K562 (cell line): ENCODE results near the gene STX1A. TPM values are rescaled to one million over a fixed set of nuclear protein-coding genes. Genes with fewer than 3 reads are reported as not detected.

Experiments
- ATAC-seq: fragments of 200-7000 bp; cut with Tn5 transposase; 3 replicates; pipeline ENCODE4 v1.9.1; 2020; ENCODE audit warnings: moderate library complexity
- BruUV-seq: library from RNA; stranded (reverse); fragments of 400-500 nt; replicated peaks from 2 replicates; lab custom pipeline; 2021; lab: Mats Ljungman, UMichigan
- CTCF ChIA-PET: fragments of 300-600 bp; formaldehyde crosslinking; extraction: SDS; loops from one replicate; lab custom pipeline; 2021; ENCODE audit warnings: low intra/inter-chr PET ratio; lab: Yijun Ruan, JAX
- POLR2A ChIA-PET: fragments of 300-600, 350-650 bp; sonication (Branson Sonifier 250); formaldehyde crosslinking; extraction: SDS; loops from one replicate; lab custom pipeline; 2021; ENCODE audit warnings: antibody characterized with exemption, inconsistent platforms; lab: Yijun Ruan, JAX
- DNase-seq, 4 experiments: peaks; one replicate each; pipeline versions ENCODE4 v3.0.0 to v3.0.0-alpha.2; 2011 to 2018; ENCODE audit warnings: low spot score in 3 of 4, mixed read lengths in 3 of 4; ENCODE audit errors: extremely low read depth in 1 of 4
- FAIRE-seq: peaks from 2 replicates; lab custom pipeline; 2011; peaks lifted over from hg19 to GRCh38; lab: Jason Lieb, UNC
- H2AFZ ChIP-seq: 2 replicates; pipeline ENCODE4 v1.6.0; 2011; ENCODE audit warnings: low read depth, low read length, control low read depth, inconsistent platforms
- H3K27ac ChIP-seq: fragments of 200-600 bp; 3 replicates; pipeline ENCODE4 v1.8.0; 2011; ENCODE audit warnings: low read depth, mild to moderate bottlenecking, control low read depth, inconsistent platforms, low read length, moderate library complexity, mixed read lengths; ENCODE audit errors: extremely low read depth
- H3K27me3 ChIP-seq, 2 experiments: fragments of 300-600 bp in 1 of 2; 2 replicates in 1 of 2; 3 replicates in 1 of 2; pipeline versions ENCODE4 v1.6.0 to v1.8.0; 2011; ENCODE audit warnings: inconsistent platforms in 2 of 2, low read length in 2 of 2, mild to moderate bottlenecking in 1 of 2, mixed read lengths in 1 of 2, moderate library complexity in 1 of 2; ENCODE audit not compliant: control insufficient read depth in 2 of 2, insufficient read depth in 2 of 2
- H3K36me3 ChIP-seq: fragments of 300-600 bp; 3 replicates; pipeline ENCODE4 v1.8.0; 2011; ENCODE audit warnings: mild to moderate bottlenecking, low read length, inconsistent platforms; ENCODE audit not compliant: control insufficient read depth, insufficient read depth
- H3K4me1 ChIP-seq, 2 experiments: fragments of 200-600 bp in 1 of 2; replicated peaks in 1 of 2; 2 replicates in 1 of 2; 3 replicates in 1 of 2; pipeline versions ENCODE4 v1.5.1 to v1.8.0; 2011; ENCODE audit warnings: inconsistent platforms in 2 of 2, low read length in 2 of 2, mild to moderate bottlenecking in 1 of 2, mixed read lengths in 1 of 2, moderate library complexity in 1 of 2; ENCODE audit not compliant: control insufficient read depth in 2 of 2, insufficient read depth in 2 of 2
- H3K4me2 ChIP-seq: 2 replicates; pipeline ENCODE4 v1.6.1; 2011; ENCODE audit warnings: low read length, control low read depth, inconsistent platforms, mixed read lengths; ENCODE audit not compliant: insufficient read depth
- H3K4me3 ChIP-seq: fragments of 200-600 bp; sonication (generic), shearing (Covaris generic); 2 replicates; pipeline ENCODE4 v1.5.1; 2016; ENCODE audit warnings: control low read depth, inconsistent platforms
- H3K79me2 ChIP-seq: fragments of 200-600 bp; 3 replicates; pipeline ENCODE4 v1.8.0; 2011; ENCODE audit warnings: low read length, inconsistent platforms; ENCODE audit not compliant: control insufficient read depth, insufficient read depth
- H3K9ac ChIP-seq, 2 experiments: 2 replicates each; pipeline versions ENCODE4 v1.6.0 to v1.6.1; 2011; ENCODE audit warnings: low read depth in 2 of 2, low read length in 2 of 2, control low read depth in 1 of 2, inconsistent platforms in 1 of 2, mild to moderate bottlenecking in 1 of 2, mixed read lengths in 1 of 2; ENCODE audit not compliant: insufficient read depth in 1 of 2
- H3K9me1 ChIP-seq: one replicate; pipeline ENCODE4 v1.6.0; 2011; ENCODE audit warnings: inconsistent platforms, mild to moderate bottlenecking, low read length, moderate library complexity; ENCODE audit not compliant: control insufficient read depth, insufficient read depth
- H3K9me3 ChIP-seq: replicated peaks from 2 replicates; pipeline ENCODE4 v1.5.1; 2011; ENCODE audit warnings: low read depth, low read length, inconsistent platforms; ENCODE audit not compliant: control insufficient read depth, insufficient read depth
- H4K20me1 ChIP-seq: replicated peaks from 2 replicates; pipeline ENCODE4 v1.6.1; 2011; ENCODE audit warnings: low read length, inconsistent platforms, mixed read lengths; ENCODE audit not compliant: control insufficient read depth, insufficient read depth
- ATF3 ChIP-seq, 2 experiments: fragments of 450-650 bp in 1 of 2; sonication (generic) in 1 of 2; formaldehyde crosslinking in 1 of 2; IDR thresholded peaks in 1 of 2; conservative IDR thresholded peaks in 1 of 2; 2 replicates each; pipeline versions ENCODE4 v1.6.1 to v1.8.1; 2016 to 2023; ENCODE audit warnings: mild to moderate bottlenecking in 2 of 2, moderate library complexity in 2 of 2, inconsistent platforms in 1 of 2, missing genetic modification reagents in 1 of 2
- HNRNPK ChIP-seq: fragments of 200-400 bp; formaldehyde crosslinking; IDR thresholded peaks from one replicate; pipeline ENCODE4 v1.6.1; 2018; ENCODE audit warnings: mild to moderate bottlenecking, low read depth, low read length; ENCODE audit not compliant: poor library complexity, severe bottlenecking
- MEF2D ChIP-seq: conservative IDR thresholded peaks from 2 replicates; pipeline ENCODE4 v1.6.1; 2016; ENCODE audit warnings: low read depth, missing genetic modification characterization, missing compliant biosample characterization
- MEIS2 ChIP-seq: fragments of 450-650 bp; IDR thresholded peaks from 2 replicates; pipeline ENCODE4 v1.6.1; 2014; ENCODE audit warnings: mild to moderate bottlenecking; ENCODE audit not compliant: partially characterized antibody
- NFXL1 ChIP-seq: fragments of 450-650 bp; formaldehyde crosslinking; IDR thresholded peaks from 2 replicates; pipeline ENCODE4 v1.4.0; 2021; ENCODE audit warnings: mild to moderate bottlenecking
- NONO ChIP-seq, 2 experiments: fragments of 200-400 bp in 1 of 2; fragments of 450-650 bp in 1 of 2; formaldehyde crosslinking in 1 of 2; IDR thresholded peaks; 2 replicates each; pipeline ENCODE4 v1.6.1; 2017; ENCODE audit warnings: low read depth in 2 of 2, mild to moderate bottlenecking in 2 of 2, moderate library complexity in 2 of 2, low read length in 1 of 2
- PHF8 ChIP-seq: fragments of 200-600 bp; sonication (generic); IDR thresholded peaks from 2 replicates; pipeline ENCODE4 v1.6.1; 2012; ENCODE audit warnings: mixed run types, mild to moderate bottlenecking, inconsistent platforms, low read length, moderate library complexity, borderline replicate concordance
- ZC3H8 ChIP-seq: fragments of 450-650 bp; IDR thresholded peaks from 2 replicates; pipeline ENCODE4 v1.6.1; 2017
- ZNF133 ChIP-seq: fragments of 250-450 bp; sonication (Bioruptor Pico); IDR thresholded peaks from 2 replicates; pipeline ENCODE4 v1.4.0; 2020; ENCODE audit warnings: mild to moderate bottlenecking
- ZNF217 ChIP-seq: sonication (generic); formaldehyde crosslinking; IDR thresholded peaks from 2 replicates; pipeline ENCODE4 v1.8.0; 2022; ENCODE audit warnings: mild to moderate bottlenecking, missing genetic modification reagents
- ZNF449 ChIP-seq: fragments of 250-450 bp; sonication (Bioruptor Pico); IDR thresholded peaks from 2 replicates; pipeline ENCODE4 v1.8.0; 2022; ENCODE audit warnings: moderate library complexity, mild to moderate bottlenecking, inconsistent platforms
- ZNF511 ChIP-seq: sonication (generic); formaldehyde crosslinking; IDR thresholded peaks from 2 replicates; pipeline ENCODE4 v1.8.0; 2022; ENCODE audit warnings: mild to moderate bottlenecking, missing genetic modification reagents
- WGBS: fragments of 100-300 bp; shearing (Covaris generic); methylation state at CpG from one replicate; pipeline ENCODE4 v1.1.6; 2016; ENCODE audit warnings: low coverage, mixed read lengths; ENCODE audit not compliant: insufficient coverage; ENCODE audit errors: missing lambda C conversion rate; 5-methylcytosine and 5-hydroxymethylcytosine counted together
- in situ Hi-C: fragments of 300-500 bp; cut with MboI; formaldehyde crosslinking; loops from 4 replicates; pipeline ENCODE4 v1.15.0; 2018; ENCODE audit warnings: inconsistent platforms, mixed read lengths
- intact Hi-C: fragments of 100-400 bp; cut with micrococcal nuclease; formaldehyde crosslinking; loops from 2 replicates; pipeline ENCODE4 v1.14.2; 2022
- polyA plus RNA-seq, 8 experiments: library from polyadenylated mRNA; depleted of rRNA in 4 of 8; stranded (reverse) in 5 of 8; unstranded in 3 of 8; fragments of >200 nt; fragmentation: Nextera tagmentation in 2 of 8; fragmentation: Illumina TruSeq in 1 of 8; extraction: Ambion mirVana in 2 of 8; extraction: Trizol in 1 of 8; gene quantifications; 2 replicates each; pipeline versions ENCODE4 v1.2.1 to v1.2.3, GENCODE V29; 2011 to 2014; ENCODE audit warnings: inconsistent platforms in 1 of 8, missing spikeins in 1 of 8
- total RNA-seq, 7 experiments: library from RNA; depleted of rRNA in 6 of 7; stranded (reverse); fragments of >200 nt in 6 of 7; fragmentation: Illumina TruSeq in 2 of 7; extraction: Trizol in 2 of 7; gene quantifications; 2 replicates each; pipeline versions ENCODE4 v1.2.1 to v1.2.3, GENCODE V29; 2011 to 2021; ENCODE audit warnings: low replicate concordance in 1 of 7

STX1A gene
- total and polyA plus RNA-seq, 9 of the 15 experiments (the other 6 are each of a cell fraction or from before 2014, with no cell fraction given), result 0.04 to 15.1 (median 6.3) TPM

- TF ChIP-seq ZNF449 (CRISPR knock-in tag) (no peak), MEIS2 (peak; percentile 65), ZNF133 (CRISPR knock-in tag) (no peak), MEF2D (tag) (no peak)
These were observed 26.9 kb upstream of the STX1A start (continued) for GRCh38 chr7:73746378-73746777.

GRCh38 chr7:73742753-73743641 is 23.5 kb upstream of the STX1A start:
- intact Hi-C loops, result no loop called here
- BruUV-seq, result no TSS peak
- in situ Hi-C loops, result loop anchor here (5.0 kb wide), 1 partner anchor 114 kb away; no protein-coding TSS in a partner anchor
- POLR2A ChIA-PET, result interaction anchor here (0.5 kb wide), 1 partner anchor 47 kb away, joined by 3 read pairs; no protein-coding TSS in a partner anchor
- Histone ChIP-seq H3K9ac (peak overlapping the region in 1 of 2 experiments; percentile 54; a peak in 2 of 4 replicates), H2AFZ (no peak overlapping the region), H4K20me1 (peaks cover under 1% of the 10 kb centered on the region; the same call in 1 of the 2 replicates), H3K79me2 (peaks cover 10% of the 10 kb centered on the region), H3K4me2 (no peak overlapping the region), H3K27ac (no peak overlapping the region), H3K4me3 (no peak overlapping the region), H3K9me1 (no peaks in the 10 kb centered on the region), H3K9me3 (no peaks in the 10 kb centered on the region), H3K27me3 (no peaks in the 10 kb centered on the region), H3K36me3 (no peaks in the 10 kb centered on the region), H3K4me1 (peaks cover 2 to 28% of the 10 kb centered on the region in 2 experiments; a peak in 4 of 5 replicates)
- FAIRE-seq (no peak), DNase-seq (no peak), ATAC-seq (no peak)
- WGBS, result 71% methylated on average over 34 of the region's 35 CpGs
- CTCF ChIA-PET, result no interaction called here
- TF ChIP-seq ZNF217 (CRISPR knock-in tag), result no peak
- no peak for TF ChIP-seq NONO (IDR thresholded peaks at IDR 0.05; ENCODE audit: low read depth in 2 of 2, low read length in 1 of 2)
- TF ChIP-seq HNRNPK, result no peak
- no peak for TF ChIP-seq NFXL1 (CRISPR knock-in tag)
- TF ChIP-seq ZNF511 (CRISPR knock-in tag), result no peak
- no peak for TF ChIP-seq ZC3H8
- TF ChIP-seq PHF8, result no peak
- peak; percentile 28; the same call in 1 of the 2 replicates for TF ChIP-seq ATF3 (IDR thresholded peaks at IDR 0.05)
- TF ChIP-seq ATF3 (CRISPR knock-in tag; conservative IDR thresholded peaks at IDR 0.05), result no peak
